Thyroid gland (tissue), 4 donors: ENCODE results near the gene GNLY.

Experiments
- POLR2A ChIP-seq, 2 donors: fragments of 450-650 bp; IDR thresholded peaks; one replicate each; pipeline ENCODE4 v1.6.1; 2017; ENCODE audit warnings: antibody characterized with exemption in 2 of 2, mild to moderate bottlenecking in 2 of 2, moderate library complexity in 1 of 2
- TF ChIP-seq, protein P1 (sequence below), 6 experiments: fragments of 200-600 bp in 3 of 6; fragments of 450-650 bp in 3 of 6; sonication (generic) in 3 of 6; IDR thresholded peaks; one replicate each; pipeline ENCODE4 v1.5.1; 2016 to 2019; ENCODE audit warnings: antibody characterized with exemption in 6 of 6, mild to moderate bottlenecking in 2 of 6, inconsistent platforms in 1 of 6, moderate library complexity in 1 of 6

DNA sequence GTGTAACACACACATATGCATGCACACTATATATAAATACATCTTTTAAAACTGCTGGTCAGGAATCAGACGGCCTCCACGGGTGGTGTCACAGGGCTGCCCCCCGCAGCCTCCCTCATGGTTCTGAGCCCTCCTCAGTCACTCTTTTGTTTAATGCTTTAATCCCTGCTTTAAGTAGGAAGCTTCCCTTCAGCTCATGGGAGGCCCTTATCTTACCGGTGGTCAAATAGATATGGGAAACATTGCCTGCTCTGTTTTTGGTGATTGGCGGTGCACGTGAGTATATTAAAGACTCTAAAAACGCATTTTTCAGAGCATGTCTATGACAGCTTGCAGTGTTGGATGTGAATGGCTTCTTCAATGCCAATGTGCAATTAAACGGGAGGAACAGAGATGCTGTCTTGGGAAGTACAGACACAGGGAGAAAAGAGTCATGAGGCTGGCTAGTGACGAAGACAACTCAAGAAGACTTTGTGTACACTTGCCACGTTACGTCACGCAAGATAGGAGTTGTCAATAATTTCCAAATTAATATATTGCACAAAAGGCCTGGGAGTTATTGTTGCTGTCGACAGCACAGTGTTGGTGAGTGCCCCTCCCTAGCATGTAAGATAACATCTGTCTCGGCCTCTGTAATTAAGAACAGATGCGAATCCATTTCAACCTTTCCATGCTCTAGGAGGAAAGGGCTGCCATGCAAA is 23.3 kb downstream of the GNLY start:
- TF ChIP-seq, protein P1, sequence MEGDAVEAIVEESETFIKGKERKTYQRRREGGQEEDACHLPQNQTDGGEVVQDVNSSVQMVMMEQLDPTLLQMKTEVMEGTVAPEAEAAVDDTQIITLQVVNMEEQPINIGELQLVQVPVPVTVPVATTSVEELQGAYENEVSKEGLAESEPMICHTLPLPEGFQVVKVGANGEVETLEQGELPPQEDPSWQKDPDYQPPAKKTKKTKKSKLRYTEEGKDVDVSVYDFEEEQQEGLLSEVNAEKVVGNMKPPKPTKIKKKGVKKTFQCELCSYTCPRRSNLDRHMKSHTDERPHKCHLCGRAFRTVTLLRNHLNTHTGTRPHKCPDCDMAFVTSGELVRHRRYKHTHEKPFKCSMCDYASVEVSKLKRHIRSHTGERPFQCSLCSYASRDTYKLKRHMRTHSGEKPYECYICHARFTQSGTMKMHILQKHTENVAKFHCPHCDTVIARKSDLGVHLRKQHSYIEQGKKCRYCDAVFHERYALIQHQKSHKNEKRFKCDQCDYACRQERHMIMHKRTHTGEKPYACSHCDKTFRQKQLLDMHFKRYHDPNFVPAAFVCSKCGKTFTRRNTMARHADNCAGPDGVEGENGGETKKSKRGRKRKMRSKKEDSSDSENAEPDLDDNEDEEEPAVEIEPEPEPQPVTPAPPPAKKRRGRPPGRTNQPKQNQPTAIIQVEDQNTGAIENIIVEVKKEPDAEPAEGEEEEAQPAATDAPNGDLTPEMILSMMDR (IDR thresholded peaks at IDR 0.05), result no peak
- no peak for TF ChIP-seq POLR2A (IDR thresholded peaks at IDR 0.05)
